NCI-H345 (cell line): ENCODE measurements around the gene KATNAL1.

Source experiments
- DNase-seq: peaks from one replicate; lab custom pipeline; 2025; lab: John Stamatoyannopoulos, UW

The KATNAL1 gene

GRCh38 chr13:30332456-30333143 lies 25.2 kb upstream of the KATNAL1 start:
- no peak for DNase-seq

GRCh38 chr13:30331331-30331771 lies 24.0 kb upstream of the KATNAL1 start:
- DNase-seq: peak; percentile 2

GRCh38 chr13:30329009-30329585 lies 21.7 kb upstream of the KATNAL1 start:
- no peak for DNase-seq

- DNase-seq: no peak
Measured at GRCh38 chr13:30325668-30326067, 18.3 kb upstream of the KATNAL1 start.

GRCh38 chr13:30323524-30323923 lies 16.2 kb upstream of the KATNAL1 start:
- DNase-seq: no peak

GRCh38 chr13:30322428-30322827 lies 15.1 kb upstream of the KATNAL1 start:
- no peak for DNase-seq

- DNase-seq: no peak
Measured at GRCh38 chr13:30321256-30321655, 13.9 kb upstream of the KATNAL1 start.

GRCh38 chr13:30319655-30320054 lies 12.3 kb upstream of the KATNAL1 start:
- DNase-seq: no peak

GRCh38 chr13:30319130-30319529 lies 11.8 kb upstream of the KATNAL1 start:
- DNase-seq: no peak

- DNase-seq: no peak
Measured at GRCh38 chr13:30318026-30318425, 10.7 kb upstream of the KATNAL1 start.

GRCh38 chr13:30314562-30314961 lies 7.2 kb upstream of the KATNAL1 start:
- DNase-seq: no peak

GRCh38 chr13:30314069-30314468 lies 6.7 kb upstream of the KATNAL1 start:
- no peak for DNase-seq

GRCh38 chr13:30313311-30313710 lies 6.0 kb upstream of the KATNAL1 start:
- no peak for DNase-seq

- no peak for DNase-seq
Measured at GRCh38 chr13:30312904-30313303, 5.6 kb upstream of the KATNAL1 start.

GRCh38 chr13:30308548-30308947 lies 1.2 kb upstream of the KATNAL1 start:
- DNase-seq: no peak

- DNase-seq: no peak
Measured at GRCh38 chr13:30307971-30308290, 580 bp upstream of the KATNAL1 start.

- DNase-seq: peak; percentile 93
Measured at GRCh38 chr13:30306762-30307193, 573 bp downstream of the KATNAL1 start.

- no peak for DNase-seq
Measured at GRCh38 chr13:30305456-30305970, 1.8 kb downstream of the KATNAL1 start.

- DNase-seq: no peak
Measured at GRCh38 chr13:30303269-30303668, 4.1 kb downstream of the KATNAL1 start.

GRCh38 chr13:30301827-30302226 lies 5.5 kb downstream of the KATNAL1 start:
- DNase-seq: no peak

- DNase-seq: no peak
Measured at GRCh38 chr13:30300596-30300995, 6.8 kb downstream of the KATNAL1 start.

GRCh38 chr13:30299786-30300185 lies 7.6 kb downstream of the KATNAL1 start:
- DNase-seq: no peak

GRCh38 chr13:30295116-30295515 lies 12.2 kb downstream of the KATNAL1 start:
- no peak for DNase-seq

- no peak for DNase-seq
Measured at GRCh38 chr13:30294004-30294403, 13.3 kb downstream of the KATNAL1 start.
